Activated CD4-positive, CD25-positive, alpha-beta regulatory T cell treated with anti-CD3 and anti-CD28 coated beads, Interleukin-2, amount 50 U/mL, for 72 hours (primary cell): ENCODE measurements around the gene JMJD7.

Source experiments
- DNase-seq: peaks from one replicate; pipeline ENCODE4 v3.0.0; 2021

Gene JMJD7

GRCh38 chr15:41869770-41870688 is 42.1 kb downstream of the JMJD7 start:
- DNase-seq, result no peak

GRCh38 chr15:41870689-41871081 is 42.8 kb downstream of the JMJD7 start:
- DNase-seq, result no peak

- DNase-seq, result no peak
Measured at GRCh38 chr15:41871175-41871905, 43.4 kb downstream of the JMJD7 start.

DNA sequence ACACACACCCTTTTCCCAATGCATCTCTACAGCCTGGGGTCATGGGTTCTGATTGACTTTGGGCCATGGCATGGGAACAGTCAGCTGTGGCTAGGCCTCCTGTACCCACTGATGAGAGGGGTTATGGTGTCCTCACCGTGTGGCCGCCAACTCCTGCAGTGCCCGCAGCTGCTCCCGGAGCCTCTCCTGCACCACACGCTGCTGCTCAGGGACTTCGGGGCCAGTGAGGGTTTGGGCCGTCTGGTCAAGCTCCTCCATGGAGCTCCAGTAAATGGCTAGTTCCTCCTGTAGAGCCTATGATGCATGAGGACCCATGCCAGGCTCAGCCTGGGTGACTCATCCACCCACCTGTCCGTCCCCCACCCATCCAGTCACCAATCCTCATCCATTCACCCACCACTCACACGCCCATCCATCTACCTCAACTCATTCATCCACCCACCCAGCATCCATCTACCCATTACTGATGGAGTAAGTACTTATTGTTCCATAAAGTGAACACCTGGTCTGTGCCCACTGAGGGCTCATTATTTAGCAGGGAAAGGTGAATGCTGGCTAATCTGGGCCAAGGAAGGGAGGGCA is 44.4 kb downstream of the JMJD7 start:
- DNase-seq, result no peak

DNA sequence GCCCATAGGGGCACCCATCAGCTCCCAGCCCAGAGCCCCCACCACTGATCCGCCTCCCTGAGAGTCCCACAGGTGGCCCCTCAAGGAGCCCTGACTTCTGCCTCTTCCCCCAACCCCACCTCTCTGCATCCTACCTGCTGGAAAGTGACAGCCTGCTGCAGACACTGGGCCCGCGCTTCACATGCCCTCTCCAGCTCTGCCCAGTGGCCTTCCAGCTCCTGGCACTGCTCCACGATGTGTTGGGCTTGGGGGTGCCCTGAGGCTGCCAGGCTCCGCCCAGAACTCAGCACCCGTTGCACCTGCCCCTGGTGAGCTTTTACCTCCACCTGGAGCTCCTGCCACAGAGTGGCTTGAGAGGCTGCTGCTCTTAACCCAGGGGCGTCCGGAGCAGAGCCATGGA is 45.8 kb downstream of the JMJD7 start:
- no peak for DNase-seq

- no peak for DNase-seq
Measured at GRCh38 chr15:41874736-41875135, 46.8 kb downstream of the JMJD7 start.

DNA sequence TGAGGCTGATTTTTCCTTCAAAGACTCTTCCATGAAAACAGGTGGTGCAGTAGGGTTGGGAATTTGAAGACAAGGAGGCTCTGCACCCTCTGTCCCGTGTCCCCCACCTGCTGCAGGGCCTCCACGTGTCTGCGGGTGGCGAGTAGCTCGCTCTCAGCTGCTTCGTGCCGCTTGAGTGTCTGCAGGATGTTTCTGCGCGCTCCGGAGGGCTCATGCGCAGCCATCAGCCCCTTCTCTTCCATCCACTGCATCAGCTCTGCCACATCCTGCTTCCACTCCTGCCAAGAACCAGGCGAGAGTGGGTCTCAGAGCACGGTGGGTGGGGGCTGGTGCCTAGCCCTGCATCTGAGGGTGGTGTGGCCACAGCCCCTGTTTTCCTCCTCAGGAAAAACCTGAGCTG is 48.1 kb downstream of the JMJD7 start:
- no peak for DNase-seq

GRCh38 chr15:41876689-41877088 is 48.8 kb downstream of the JMJD7 start:
- DNase-seq, result no peak

- DNase-seq, result no peak
Measured at GRCh38 chr15:41877631-41878354, 49.9 kb downstream of the JMJD7 start.

DNA sequence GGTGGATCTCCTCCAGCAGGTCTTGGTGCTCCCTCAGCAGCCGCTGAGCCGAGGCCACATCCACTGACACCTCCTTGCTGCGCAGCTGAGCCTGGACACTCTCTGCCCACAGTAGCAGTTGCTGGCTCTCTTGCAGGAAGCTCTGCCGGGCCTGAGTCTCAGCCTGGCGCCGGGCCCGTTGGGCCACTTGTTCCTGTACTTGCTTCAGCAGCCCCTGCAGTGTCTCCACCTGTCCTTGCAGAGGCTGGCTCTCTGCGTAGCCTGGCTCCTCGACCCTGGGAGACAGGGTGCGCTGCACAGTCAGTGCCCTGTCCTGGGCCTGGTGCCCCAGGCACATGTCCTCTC is 50.4 kb downstream of the JMJD7 start:
- DNase-seq, result no peak

- DNase-seq, result no peak
Measured at GRCh38 chr15:41879321-41879845, 51.5 kb downstream of the JMJD7 start.

- DNase-seq, result no peak
Measured at GRCh38 chr15:41880156-41880877, 52.4 kb downstream of the JMJD7 start.

GRCh38 chr15:41881086-41881485 is 53.2 kb downstream of the JMJD7 start:
- DNase-seq, result no peak

DNA sequence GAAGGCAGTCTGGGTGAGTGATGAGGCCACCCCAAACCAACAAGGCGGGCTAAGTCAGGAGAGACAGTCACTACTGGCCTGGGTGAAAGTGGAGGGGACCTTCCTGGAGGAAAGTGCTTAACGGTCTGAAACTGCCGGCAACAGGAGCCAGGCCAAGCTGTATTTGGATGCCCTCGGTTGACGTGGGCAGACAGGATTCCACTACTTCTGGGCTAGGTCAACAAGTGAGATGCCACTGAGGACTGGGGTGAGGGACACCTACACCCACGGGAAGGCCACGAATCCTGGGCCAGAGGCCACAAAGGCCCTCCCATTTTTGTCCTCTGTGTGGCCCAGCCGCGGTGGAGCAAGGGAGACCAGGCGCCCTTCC is 53.6 kb downstream of the JMJD7 start:
- DNase-seq, result no peak

DNA sequence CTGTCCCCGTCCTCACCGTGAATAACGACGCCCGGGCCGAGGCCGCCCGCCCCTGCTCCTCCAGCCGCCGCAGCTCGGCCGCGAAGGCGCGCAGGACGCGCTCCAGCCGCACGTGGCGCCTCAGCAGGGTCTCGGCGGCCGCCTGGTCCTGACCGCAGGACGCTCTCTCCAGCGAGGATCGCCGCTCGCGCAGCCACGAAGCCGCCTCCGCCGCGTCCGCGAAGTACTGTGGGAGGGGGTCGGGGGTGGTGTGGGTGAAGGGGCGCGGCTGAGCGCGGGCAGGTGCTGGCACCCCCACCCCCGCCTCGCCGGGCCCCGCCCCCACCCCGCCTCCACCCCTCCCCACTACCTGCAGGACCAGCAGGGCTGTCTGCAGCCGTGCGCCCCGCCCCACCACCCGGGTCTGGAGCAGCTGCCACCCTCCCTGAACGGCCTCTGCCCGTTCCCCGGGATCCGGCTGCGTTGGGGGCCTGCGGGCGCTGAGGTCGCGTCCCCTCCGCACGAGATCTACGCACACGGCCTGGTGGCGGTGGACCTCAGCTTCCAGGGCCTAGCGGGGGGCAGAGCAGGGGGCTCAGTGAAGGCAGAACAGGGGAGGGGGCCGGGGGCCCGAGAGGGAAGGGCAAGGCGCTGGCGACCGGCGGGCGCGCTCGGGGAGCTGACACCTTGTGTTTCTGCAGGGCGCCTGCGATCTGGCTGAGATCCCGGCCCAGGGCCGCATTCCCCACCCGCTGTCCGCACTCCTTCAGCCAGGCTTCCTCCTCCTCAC is 54.2 kb downstream of the JMJD7 start:
- no peak for DNase-seq

DNA sequence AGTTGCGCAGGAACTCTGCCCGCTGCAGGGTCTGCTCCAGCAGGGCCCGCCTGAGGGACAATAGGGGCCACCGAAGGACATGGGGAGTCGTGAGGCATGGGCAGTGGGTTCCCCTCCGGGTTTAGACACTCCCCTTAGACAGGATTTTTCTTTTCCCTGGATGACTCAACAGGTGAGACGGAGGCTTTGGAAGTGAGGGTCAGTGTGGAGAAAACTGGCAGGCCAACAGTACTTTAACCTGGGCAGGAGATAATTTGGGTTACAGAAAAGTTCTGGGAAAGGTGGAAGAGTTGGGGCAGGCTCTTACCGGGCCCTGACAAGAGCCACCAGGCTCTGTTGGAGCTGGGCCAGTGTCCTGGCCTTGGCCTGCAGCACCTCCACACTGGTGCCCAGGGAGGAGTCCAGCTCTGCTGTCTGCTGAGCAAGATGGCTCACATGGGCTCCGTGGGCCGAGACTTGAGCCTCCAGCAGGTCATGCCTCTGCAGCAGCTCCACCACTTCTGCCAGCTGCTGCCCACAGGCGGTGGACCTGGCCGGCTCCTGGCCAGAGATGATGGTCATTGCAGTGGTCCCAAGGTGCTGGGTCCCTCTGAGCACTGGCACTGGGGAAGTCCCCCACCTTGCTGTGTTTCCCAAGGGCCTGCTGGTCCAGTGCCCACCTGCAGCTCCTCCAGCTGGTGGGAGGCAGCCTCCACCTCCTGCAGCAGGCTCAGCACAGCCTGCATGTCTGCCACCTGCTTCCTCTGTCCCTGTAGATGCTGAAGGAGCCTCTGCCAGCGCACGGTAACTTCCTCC is 55.0 kb downstream of the JMJD7 start:
- DNase-seq, result no peak

DNA sequence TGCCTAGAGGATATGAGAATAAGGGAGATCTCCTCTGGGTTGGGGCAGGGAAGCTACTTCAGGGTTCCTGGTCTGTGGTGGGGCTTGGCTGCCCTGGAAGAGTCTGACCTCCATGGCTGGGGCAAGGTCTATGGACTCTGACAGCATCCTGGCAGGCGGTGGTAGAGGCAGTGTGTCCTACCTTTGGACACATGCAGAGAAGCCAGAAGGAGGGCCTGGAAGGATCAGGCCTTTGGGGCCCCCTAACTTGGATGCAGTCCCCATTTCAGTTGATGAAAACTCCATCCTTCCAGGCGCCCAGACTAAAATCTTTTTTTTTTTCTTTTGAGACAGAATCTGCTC is 55.6 kb downstream of the JMJD7 start:
- no peak for DNase-seq

DNA sequence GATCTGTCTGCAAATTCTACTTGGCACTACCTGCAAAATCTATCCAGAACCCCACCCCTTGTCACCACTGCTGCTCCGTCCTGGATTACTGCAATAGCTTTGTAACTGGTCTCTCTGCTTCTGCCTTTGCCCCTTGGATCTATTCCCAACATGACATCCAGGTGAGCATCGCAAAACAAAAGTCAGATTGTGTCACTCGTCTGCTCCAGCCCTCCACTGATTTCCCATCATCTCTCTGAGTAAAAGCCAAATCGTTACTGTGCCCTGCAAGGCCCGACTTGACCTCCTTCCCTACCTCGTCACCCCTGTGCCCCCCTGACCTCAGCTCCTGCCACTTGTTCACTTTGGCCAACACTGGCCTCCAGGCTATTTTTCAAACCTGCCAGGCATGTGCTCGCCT is 56.6 kb downstream of the JMJD7 start:
- no peak for DNase-seq

- no peak for DNase-seq
Measured at GRCh38 chr15:41885321-41885720, 57.4 kb downstream of the JMJD7 start.

GRCh38 chr15:41885841-41886240 is 57.9 kb downstream of the JMJD7 start:
- no peak for DNase-seq

DNA sequence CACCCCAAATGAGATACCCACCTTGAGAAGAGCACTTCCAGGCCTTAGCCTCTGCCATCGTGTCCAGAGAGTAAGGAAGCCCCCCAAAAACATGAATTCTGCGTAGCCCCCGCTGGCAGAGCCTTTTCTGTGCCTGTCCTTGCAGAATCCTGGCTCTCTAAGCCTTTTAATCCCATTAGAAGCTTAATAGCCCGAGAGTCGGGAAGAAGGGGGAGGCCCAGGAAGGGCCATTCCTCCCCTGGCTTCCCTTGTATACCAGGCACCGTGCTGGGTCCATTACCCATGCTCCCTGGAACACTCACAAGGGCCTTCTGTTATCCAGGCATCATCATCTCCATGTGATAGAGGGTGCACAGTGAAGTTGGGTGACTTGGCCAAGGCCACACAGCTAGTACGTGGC is 58.8 kb downstream of the JMJD7 start:
- no peak for DNase-seq
